Muscle of back (tissue), 11 donors: ENCODE measurements around the gene IPO4. TPM values are rescaled to one million over a fixed set of nuclear protein-coding genes. Genes with fewer than 3 reads are reported as not detected.
"Not testable (repeated sequence)": the region's sequence is repeated elsewhere in the genome, so short reads cannot be mapped to it uniquely, and the experiment has no call there.

ENCODE experiments used
- DNase-seq, 3 donors: peaks; one replicate each; pipeline versions ENCODE4 v3.0.0 to v3.0.0-alpha.2; 2013
- polyA plus RNA-seq, 10 donors: library from polyadenylated mRNA; unstranded; fragments of 120-200 nt; gene quantifications; one replicate each; pipeline ENCODE4 v1.2.1, GENCODE V29; 2013; ENCODE audit not compliant: insufficient read length in 10 of 10

Gene IPO4
- polyA plus RNA-seq, 10 donors: 21.5 to 31.8 (median 26.6) TPM

GRCh38 chr14:24216876-24217275 is 28.3 kb upstream of the IPO4 start:
- not testable (repeated sequence) for DNase-seq

GRCh38 chr14:24216345-24216699 is 27.7 kb upstream of the IPO4 start:
- DNase-seq: no peak

DNA sequence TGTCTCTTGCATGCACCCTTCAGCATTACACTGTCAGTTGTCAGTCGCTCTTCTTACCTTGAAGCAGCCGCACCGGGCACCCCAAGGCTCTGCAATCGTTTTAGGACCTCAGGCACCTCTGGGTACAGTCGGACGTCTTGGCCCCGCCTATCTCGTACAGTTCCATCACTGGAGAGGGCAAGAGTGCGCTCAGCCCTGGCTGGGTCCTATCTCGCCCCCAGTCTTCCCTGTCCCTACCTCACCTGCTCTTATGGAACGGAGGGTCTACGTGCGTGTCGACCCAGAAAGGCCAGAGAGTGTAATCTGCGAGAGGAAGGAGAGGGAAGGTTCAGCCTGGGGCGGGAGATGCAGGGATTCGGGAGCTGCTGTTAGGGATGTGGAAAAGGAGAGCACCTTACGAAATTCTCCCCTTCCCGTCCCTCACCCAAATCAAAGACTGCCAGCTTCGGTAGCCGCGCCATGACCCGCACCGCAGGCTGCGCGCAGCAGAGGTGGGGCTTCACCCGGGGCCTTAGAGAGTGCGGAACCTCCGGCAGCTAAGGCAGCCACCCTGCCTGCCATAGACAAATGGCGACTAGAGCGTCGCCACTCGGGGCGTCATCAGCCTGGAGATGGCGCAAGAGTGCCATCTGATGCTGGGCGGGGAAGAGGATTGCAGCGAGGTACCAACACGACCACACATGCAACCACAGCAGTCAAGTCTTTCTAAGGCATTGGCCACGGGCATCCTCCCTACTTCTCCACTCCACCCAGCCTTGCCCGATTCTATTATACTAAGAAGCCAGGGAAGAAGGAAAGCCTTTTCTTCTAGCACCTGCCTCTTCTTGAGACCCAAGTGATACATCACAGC is 27.1 kb upstream of the IPO4 start, which contains the start of gene MDP1:
TSS of gene MDP1 (minus strand) at position 572 of the 850 bp plus-strand sequence. CDS start at position 461, 111 bp downstream.
- DNase-seq: peak; percentile 85 to 95 (median 90)

DNA sequence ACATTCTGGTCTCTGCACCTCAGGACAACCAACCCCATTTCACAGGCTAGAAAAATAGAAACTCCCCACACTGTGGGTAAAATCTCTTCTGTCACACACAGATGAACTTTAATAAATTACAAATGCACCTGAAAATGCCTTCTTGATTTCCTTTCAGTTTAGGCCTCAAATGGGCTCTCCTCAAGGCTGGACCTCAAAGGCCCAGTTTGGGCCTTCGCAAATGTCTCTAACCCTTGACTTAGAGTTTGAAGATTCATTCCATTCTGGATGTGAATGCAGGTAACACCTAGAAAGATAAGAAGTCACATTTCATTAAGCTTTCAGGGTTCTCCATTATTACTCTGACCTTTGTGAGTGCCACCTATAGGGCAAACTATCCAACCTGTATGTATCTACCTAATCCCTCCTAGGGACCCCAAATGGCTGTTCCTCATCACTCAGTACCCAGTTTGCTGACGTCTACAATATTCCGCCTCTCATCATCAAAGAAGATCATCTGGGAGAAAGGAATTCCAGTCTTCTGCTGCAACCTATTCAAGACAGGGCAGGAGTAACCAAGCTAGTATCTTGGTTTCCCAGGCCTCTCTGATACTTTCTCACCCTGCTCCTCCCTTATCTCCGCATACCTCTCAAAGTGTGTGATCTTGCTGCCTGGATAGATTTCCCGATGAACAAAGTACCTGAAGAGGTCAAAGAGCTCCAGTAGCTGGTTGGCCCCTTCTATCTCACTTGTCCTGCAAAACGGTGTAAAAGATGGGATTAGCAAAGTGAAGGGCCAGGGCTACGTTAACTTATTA is 25.4 kb upstream of the IPO4 start:
- DNase-seq: no peak

DNA sequence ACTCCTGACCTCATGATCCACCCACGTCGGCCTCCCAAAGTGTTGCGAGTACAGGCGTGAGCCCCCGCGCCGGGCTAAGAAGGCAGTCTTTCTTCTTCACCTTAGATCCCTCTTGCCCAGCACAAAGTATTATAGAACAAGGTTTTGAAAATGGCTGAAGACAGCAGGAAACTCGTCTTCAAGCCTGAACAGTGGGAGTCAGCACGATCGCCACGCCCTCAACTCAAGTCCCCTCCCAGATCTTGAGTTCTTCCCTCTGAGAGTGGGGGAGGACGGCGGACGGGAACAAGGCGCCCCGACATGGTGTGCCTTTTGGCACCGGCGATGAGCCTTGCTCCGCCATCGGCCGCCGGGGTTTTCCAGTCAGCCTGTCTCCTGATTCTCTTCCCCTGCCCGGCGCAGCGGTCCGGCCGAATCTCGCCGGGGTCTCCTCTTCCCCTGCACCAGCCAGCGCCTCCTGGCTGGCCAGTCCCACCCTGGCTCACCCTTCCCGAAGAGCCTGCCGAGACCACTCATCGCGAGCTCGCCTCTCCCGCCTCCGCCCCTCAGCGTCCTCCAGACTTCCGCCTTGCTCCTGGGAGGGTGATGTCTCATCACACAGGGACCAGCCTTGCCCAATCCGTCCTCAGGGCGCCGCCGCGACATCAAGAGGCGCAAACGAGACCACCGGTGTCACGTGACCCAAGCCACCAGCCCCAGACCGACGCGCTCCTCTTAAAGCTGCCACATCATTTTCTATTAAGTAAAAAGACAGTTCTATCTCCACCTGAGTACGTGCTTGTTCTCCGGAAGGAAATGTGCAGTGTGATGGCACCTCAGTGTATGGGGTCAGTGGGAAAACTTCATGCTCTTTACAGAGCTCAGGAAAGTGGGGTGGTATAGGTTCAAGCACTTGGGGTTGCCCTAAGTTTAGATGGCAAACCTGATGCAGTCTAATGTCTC is 24.6 kb upstream of the IPO4 start, which contains the start of gene CHMP4A:
TSS of gene CHMP4A (minus strand) at position 565 of the 942 bp plus-strand sequence. CDS start at position 516, 49 bp downstream.
- DNase-seq: peak; percentile 96 to 98 (median 98)

DNA sequence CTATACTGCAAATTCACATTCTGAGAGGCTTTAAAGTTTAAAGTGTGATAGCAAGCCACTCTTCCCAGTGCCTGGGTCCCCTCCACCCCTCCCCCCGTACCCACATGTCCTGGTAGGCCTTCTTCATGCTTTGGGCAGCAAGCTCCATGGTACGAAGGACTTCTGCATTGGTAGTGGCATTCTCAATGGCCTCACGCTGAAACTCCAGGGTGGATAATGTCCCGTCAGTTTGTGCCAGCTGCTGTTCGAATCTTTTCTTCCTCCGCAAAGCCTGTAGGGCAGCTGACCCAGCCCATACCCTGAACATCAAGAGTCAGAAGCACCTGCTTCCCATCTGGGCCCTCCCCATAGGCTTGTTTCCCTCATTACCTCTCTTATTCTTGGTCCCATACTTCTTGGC is 22.7 kb upstream of the IPO4 start:
- DNase-seq: no peak

GRCh38 chr14:24207625-24208024 is 19.0 kb upstream of the IPO4 start:
- no peak for DNase-seq

DNA sequence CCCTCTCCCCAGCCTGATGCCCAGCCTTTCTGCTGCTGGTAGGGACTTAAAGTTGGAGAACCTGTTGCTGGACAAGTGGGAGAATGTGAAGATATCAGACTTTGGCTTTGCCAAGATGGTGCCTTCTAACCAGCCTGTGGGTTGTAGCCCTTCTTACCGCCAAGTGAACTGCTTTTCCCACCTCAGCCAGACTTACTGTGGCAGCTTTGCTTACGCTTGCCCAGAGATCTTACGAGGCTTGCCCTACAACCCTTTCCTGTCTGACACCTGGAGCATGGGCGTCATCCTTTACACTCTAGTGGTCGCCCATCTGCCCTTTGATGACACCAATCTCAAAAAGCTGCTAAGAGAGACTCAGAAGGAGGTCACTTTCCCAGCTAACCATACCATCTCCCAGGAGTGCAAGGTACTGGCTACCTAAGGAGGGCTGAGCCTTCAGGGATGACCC is 18.5 kb upstream of the IPO4 start:
- no peak for DNase-seq

DNA sequence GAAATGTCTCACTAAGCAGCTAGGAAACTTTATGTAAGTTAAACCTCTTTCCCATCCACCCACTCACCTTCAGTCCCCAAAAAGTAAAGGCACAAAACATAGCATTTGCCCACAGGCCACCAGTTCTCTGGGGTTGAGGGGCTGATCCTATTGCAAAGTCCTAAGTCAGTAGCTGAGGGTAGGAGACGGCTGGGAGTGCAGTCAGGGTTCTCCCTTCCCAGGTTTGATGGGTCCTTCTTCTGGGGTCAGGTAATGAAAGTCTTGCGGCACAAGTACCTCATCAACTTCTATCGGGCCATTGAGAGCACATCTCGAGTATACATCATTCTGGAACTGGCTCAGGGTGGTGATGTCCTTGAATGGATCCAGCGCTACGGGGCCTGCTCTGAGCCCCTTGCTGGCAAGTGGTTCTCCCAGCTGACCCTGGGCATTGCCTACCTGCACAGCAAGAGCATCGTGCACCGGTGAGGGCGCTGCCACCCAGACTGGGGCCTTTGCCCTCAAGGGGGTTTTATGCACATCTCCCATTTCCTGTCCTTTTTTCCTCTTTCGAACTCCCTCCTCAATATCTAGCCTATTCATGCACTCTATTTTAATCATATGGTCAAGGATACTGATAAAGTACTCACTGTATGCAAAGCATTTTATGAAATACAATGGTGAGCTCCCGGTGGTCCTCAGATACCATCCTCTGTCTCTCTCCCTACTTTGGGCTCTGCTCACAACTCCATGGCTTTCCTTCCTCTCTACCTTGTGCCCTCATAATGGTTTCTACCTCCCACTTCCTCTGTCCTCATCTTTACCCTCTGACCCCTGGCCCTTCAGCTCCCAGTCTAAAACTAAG is 17.9 kb upstream of the IPO4 start:
- DNase-seq: no peak

DNA sequence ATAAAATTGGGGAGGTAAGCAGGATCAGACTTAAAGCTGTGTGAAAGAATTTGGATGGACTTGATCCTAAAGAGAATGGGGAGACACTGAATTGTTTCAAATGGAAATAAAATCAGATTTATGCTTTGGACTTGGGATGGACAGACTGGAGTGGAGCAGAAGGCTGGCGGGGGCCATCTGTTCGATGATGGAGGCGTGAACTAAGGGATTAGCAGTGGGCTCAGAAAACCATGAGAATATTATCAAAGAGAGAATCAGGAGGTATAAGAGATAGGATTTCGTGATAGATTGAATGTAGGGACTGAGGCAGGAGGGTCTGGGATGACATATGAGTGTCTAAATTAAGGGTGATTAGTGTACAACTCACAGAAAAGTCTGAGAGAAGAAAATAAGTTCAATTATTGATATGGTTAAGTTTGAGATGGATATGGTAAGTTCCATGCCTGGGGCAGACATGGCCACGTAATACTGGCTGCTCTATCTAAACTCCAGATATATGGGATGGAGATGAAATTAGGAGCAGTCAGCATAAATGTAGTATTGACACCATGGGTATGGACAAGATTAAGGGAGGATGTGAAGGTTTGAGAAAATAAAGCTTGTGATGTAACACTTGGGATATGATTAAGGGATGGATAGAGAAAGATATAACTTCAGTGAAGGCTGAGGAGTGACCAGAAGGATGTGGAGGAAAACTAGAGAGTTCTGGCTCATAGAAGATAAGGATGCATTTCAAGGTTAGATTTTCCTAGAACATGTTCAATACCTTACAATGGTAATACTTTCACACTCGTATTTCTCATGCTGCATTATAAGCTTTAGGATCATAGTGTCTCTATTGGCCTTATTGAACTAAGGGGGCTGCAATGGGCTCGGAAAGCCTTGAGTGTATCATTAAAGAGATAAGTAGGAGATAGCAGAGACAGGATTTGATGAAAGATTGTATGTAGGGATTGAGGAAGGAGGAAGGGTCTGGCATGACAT is 15.8 kb upstream of the IPO4 start:
- no peak for DNase-seq

DNA sequence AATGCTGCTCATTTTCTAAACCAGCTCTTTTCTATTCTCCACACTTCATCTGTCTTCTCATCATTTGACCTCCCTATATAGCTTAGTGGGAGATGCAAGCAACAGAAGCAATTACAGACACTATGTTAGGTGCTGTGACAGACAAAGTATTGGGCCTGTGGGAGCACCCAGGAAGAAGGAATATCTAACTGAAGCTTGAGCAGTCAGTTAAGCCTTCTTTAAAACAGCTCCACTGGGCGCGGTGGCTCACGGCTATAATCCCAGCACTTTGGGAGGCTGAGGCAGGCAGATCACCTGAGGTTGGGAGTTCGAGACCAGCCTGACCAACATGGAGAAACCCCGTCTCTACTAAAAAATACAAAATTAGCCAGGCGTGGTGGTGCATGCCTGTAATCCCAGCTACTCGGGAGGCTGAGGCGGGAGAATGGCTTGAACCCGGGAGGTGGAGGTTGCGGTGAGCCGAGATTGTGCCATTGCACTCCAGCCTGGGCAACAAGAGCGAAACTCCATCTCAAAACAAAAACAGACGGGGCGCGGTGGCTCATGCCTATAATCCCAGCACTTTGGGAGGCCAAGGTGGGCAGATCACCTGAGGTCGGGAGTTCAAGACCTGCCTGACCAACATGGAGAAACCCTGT is 14.8 kb upstream of the IPO4 start:
- not testable (repeated sequence) for DNase-seq

- not testable (repeated sequence) for DNase-seq
These were observed 13.9 kb upstream of the IPO4 start for GRCh38 chr14:24202538-24202937.

- no peak for DNase-seq
These were observed 10.4 kb upstream of the IPO4 start for GRCh38 chr14:24198814-24199524.

DNA sequence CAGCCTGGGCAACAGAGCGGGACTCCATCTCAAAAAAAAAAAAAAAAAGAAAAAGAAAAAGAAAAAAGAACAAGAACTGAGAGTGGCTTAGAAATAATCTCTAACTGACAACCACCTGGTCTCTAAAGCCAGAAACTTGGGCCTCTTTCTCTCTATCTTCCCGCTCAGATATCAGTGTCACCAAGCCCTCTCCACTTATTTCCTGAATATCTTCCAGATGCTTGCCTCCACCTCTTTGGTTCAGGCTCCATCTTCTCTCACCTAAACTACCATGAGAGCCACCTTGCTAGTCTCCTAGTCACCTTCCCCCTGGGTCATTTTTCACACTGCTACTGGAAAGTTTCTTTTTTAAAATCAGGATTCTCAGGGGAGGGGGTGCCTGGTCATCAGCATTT is 8.4 kb upstream of the IPO4 start:
- DNase-seq: no peak

- no peak for DNase-seq
These were observed 7.7 kb upstream of the IPO4 start for GRCh38 chr14:24196071-24197055.

DNA sequence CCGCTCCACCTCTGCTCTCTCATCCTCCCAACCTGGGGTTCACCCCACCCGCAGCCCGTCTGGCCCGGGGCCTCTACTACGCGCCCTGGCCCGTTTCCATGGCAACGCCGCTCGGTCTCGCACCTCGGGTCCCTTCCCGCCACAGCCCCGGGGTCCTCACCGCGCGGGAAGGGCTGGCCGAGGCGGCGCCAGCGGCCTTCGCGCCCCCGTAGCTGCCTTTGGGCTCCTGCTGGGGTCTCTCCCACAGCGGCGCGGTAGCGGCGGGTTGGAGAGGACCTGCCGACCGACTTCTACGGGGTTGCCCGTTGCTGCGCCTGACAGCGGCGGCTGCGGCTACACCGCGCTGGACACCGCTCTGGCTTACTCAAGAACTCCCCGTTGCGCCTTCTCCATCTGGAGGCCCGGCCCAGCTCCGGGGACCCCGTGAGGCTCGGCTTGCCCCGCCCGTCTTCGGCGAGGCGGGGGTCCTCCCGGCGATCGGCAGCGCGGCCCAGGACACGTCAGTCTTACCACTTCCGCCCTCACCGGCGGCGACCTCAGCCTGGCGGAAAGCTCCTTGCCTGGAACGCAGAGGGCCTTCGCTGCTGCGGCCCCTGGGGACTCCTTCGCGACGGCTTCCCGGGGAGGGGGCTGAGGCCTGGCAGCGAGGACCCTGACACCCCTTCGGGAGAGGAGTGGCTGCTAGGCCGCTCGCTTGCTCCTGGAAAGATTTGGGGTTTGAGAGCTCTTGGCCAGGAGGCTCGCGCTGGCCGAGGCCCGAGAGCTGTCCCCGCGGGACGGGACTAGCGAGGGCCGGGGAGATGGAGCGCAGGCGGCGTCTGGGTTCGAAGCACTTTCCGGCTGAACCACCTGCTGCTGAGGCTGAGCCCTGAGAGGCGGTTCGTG is 6.8 kb upstream of the IPO4 start, which contains the start of gene TM9SF1:
TSS of gene TM9SF1 (minus strand) at position 256 of the 885 bp plus-strand sequence. CDS start 422 bp downstream, outside the sequence.
- DNase-seq: peak; percentile 83 to 98 (median 94)
